K562 (cell line): Measurements from ENCODE around the gene CRACDL. TPM values are rescaled to one million over a fixed set of nuclear protein-coding genes. Genes with fewer than 3 reads are reported as not detected.

Source experiments
- KAT2B ChIP-seq: IDR thresholded peaks from one replicate; pipeline ENCODE4 v1.6.1; 2012; ENCODE audit warnings: low read depth, mild to moderate bottlenecking, control low read depth, inconsistent platforms, low read length, moderate library complexity
- PHB ChIP-seq: fragments of 250-450 bp; sonication (Bioruptor Pico); IDR thresholded peaks from 2 replicates; pipeline ENCODE4 v1.5.0; 2021
- PHTF2 ChIP-seq: fragments of 250-450 bp; sonication (Bioruptor Pico); IDR thresholded peaks from 2 replicates; pipeline ENCODE4 v1.5.0; 2021; ENCODE audit warnings: mild to moderate bottlenecking
- THAP7 ChIP-seq: fragments of 250-450 bp; sonication (Bioruptor Pico); IDR thresholded peaks from 2 replicates; pipeline ENCODE4 v1.5.0; 2021
- polyA plus RNA-seq, 8 experiments: library from polyadenylated mRNA; depleted of rRNA in 4 of 8; stranded (reverse) in 5 of 8; unstranded in 3 of 8; fragments of >200 nt; fragmentation: Nextera tagmentation in 2 of 8; fragmentation: Illumina TruSeq in 1 of 8; extraction: Ambion mirVana in 2 of 8; extraction: Trizol in 1 of 8; gene quantifications; 2 replicates each; pipeline versions ENCODE4 v1.2.1 to v1.2.3, GENCODE V29; 2011 to 2014; ENCODE audit warnings: inconsistent platforms in 1 of 8, missing spikeins in 1 of 8
- total RNA-seq, 7 experiments: library from RNA; depleted of rRNA in 6 of 7; stranded (reverse); fragments of >200 nt in 6 of 7; fragmentation: Illumina TruSeq in 2 of 7; extraction: Trizol in 2 of 7; gene quantifications; 2 replicates each; pipeline versions ENCODE4 v1.2.1 to v1.2.3, GENCODE V29; 2011 to 2021; ENCODE audit warnings: low replicate concordance in 1 of 7
- TF ChIP-seq, protein P1 (sequence below), 2 experiments: fragments of 450-650 bp in 1 of 2; sonication (generic) in 1 of 2; formaldehyde crosslinking in 1 of 2; IDR thresholded peaks in 1 of 2; conservative IDR thresholded peaks in 1 of 2; 2 replicates each; pipeline versions ENCODE4 v1.6.1 to v1.8.1; 2016 to 2023; ENCODE audit warnings: mild to moderate bottlenecking in 2 of 2, moderate library complexity in 2 of 2, inconsistent platforms in 1 of 2, missing genetic modification reagents in 1 of 2
- TF ChIP-seq, protein P2 (sequence below): sonication (generic); formaldehyde crosslinking; IDR thresholded peaks from 2 replicates; pipeline ENCODE4 v1.8.0; 2023; ENCODE audit warnings: missing genetic modification reagents, mild to moderate bottlenecking, borderline replicate concordance

The CRACDL gene
- total and polyA plus RNA-seq, 9 of the 15 experiments (the other 6 are each of a cell fraction or from before 2014, with no cell fraction given): not detected

- TF ChIP-seq, protein P1, sequence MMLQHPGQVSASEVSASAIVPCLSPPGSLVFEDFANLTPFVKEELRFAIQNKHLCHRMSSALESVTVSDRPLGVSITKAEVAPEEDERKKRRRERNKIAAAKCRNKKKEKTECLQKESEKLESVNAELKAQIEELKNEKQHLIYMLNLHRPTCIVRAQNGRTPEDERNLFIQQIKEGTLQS (IDR thresholded peaks at IDR 0.05): no peak
- TF ChIP-seq, protein P1 (CRISPR knock-in tag; conservative IDR thresholded peaks at IDR 0.05): no peak
- TF ChIP-seq KAT2B (no peak), THAP7 (CRISPR knock-in tag) (no peak), PHTF2 (no peak), PHB (CRISPR knock-in tag) (no peak)
- TF ChIP-seq, protein P2, sequence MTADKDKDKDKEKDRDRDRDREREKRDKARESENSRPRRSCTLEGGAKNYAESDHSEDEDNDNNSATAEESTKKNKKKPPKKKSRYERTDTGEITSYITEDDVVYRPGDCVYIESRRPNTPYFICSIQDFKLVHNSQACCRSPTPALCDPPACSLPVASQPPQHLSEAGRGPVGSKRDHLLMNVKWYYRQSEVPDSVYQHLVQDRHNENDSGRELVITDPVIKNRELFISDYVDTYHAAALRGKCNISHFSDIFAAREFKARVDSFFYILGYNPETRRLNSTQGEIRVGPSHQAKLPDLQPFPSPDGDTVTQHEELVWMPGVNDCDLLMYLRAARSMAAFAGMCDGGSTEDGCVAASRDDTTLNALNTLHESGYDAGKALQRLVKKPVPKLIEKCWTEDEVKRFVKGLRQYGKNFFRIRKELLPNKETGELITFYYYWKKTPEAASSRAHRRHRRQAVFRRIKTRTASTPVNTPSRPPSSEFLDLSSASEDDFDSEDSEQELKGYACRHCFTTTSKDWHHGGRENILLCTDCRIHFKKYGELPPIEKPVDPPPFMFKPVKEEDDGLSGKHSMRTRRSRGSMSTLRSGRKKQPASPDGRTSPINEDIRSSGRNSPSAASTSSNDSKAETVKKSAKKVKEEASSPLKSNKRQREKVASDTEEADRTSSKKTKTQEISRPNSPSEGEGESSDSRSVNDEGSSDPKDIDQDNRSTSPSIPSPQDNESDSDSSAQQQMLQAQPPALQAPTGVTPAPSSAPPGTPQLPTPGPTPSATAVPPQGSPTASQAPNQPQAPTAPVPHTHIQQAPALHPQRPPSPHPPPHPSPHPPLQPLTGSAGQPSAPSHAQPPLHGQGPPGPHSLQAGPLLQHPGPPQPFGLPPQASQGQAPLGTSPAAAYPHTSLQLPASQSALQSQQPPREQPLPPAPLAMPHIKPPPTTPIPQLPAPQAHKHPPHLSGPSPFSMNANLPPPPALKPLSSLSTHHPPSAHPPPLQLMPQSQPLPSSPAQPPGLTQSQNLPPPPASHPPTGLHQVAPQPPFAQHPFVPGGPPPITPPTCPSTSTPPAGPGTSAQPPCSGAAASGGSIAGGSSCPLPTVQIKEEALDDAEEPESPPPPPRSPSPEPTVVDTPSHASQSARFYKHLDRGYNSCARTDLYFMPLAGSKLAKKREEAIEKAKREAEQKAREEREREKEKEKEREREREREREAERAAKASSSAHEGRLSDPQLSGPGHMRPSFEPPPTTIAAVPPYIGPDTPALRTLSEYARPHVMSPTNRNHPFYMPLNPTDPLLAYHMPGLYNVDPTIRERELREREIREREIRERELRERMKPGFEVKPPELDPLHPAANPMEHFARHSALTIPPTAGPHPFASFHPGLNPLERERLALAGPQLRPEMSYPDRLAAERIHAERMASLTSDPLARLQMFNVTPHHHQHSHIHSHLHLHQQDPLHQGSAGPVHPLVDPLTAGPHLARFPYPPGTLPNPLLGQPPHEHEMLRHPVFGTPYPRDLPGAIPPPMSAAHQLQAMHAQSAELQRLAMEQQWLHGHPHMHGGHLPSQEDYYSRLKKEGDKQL: no peak
- TF ChIP-seq, all 486 proteins: peak for 0
These were observed 119.7 kb downstream of the CRACDL start (continued) for GRCh38 chr2:98816281-98816680.
